Glutamatergic neuron (in vitro differentiated cells): ENCODE measurements around the gene XKRX. TPM values are rescaled to one million over a fixed set of nuclear protein-coding genes. Genes with fewer than 3 reads are reported as not detected.

Source experiments
- DNase-seq: peaks from one replicate; pipeline ENCODE4 v3.0.0; 2022
- H3K27ac Mint-ChIP-seq: one replicate; pipeline ENCODE4 v1.8.0; 2020; ENCODE audit warnings: mild to moderate bottlenecking, mixed read lengths, inconsistent platforms; ENCODE audit not compliant: unreplicated experiment
- H3K27me3 Mint-ChIP-seq: one replicate; pipeline ENCODE4 v1.8.0; 2020; ENCODE audit warnings: mild to moderate bottlenecking, moderate library complexity, mixed read lengths, inconsistent platforms; ENCODE audit not compliant: unreplicated experiment
- H3K36me3 Mint-ChIP-seq: one replicate; pipeline ENCODE4 v1.8.0; 2020; ENCODE audit warnings: mild to moderate bottlenecking, mixed read lengths, inconsistent platforms; ENCODE audit not compliant: unreplicated experiment
- H3K4me1 Mint-ChIP-seq: one replicate; pipeline ENCODE4 v1.8.0; 2020; ENCODE audit warnings: mild to moderate bottlenecking, low read depth, mixed read lengths, inconsistent platforms; ENCODE audit not compliant: unreplicated experiment
- H3K4me3 Mint-ChIP-seq: one replicate; pipeline ENCODE4 v1.8.0; 2020; ENCODE audit warnings: mild to moderate bottlenecking, mixed read lengths, inconsistent platforms; ENCODE audit not compliant: unreplicated experiment
- H3K9me3 Mint-ChIP-seq: one replicate; pipeline ENCODE4 v1.8.0; 2020; ENCODE audit warnings: mild to moderate bottlenecking, moderate library complexity, mixed read lengths, inconsistent platforms; ENCODE audit not compliant: unreplicated experiment
- total RNA-seq: library from RNA; stranded (reverse); fragmentation: NEBNext Ultra II Directional; extraction: Animal tissue kit (Norgen Biotek cat#: 25700); gene quantifications from one replicate; pipeline ENCODE4 v1.2.1, GENCODE V29; 2021; ENCODE audit not compliant: unreplicated experiment
- TF ChIP-seq, protein P1 (sequence below): fragments of 200-600 bp; sonication (generic); IDR thresholded peaks from one replicate; pipeline ENCODE4 v1.5.0; 2021; ENCODE audit not compliant: partially characterized antibody, unreplicated experiment

XKRX gene
- total RNA-seq, 1 donor from 2014 or later = not detected

DNA sequence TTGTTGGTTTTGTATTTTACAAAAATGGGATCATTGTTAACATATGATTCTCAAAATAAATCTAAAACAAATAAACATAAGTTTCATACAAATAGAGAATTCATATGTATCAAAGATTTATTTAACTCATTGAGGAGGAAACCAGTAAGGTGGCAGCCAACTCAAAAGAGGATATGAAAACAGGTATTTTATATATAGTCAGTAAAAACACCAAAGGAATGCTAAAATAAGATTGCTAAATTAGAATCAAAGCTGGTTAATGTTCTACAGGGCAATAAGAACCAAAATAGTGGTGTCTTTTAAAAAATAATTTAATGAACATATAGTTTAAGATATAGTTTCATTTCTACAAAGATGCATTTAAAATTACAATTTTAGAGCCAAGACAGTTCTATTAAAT is 23.1 kb downstream of the XKRX start:
- Mint-ChIP-seq H3K4me1 (no peaks in the 10 kb centered on the region), H3K9me3 (no peaks in the 10 kb centered on the region), H3K27me3 (peaks cover 3% of the 10 kb centered on the region), H3K36me3 (no peaks in the 10 kb centered on the region), H3K27ac (no peak overlapping the region), H3K4me3 (no peak overlapping the region)
- TF ChIP-seq, protein P1, sequence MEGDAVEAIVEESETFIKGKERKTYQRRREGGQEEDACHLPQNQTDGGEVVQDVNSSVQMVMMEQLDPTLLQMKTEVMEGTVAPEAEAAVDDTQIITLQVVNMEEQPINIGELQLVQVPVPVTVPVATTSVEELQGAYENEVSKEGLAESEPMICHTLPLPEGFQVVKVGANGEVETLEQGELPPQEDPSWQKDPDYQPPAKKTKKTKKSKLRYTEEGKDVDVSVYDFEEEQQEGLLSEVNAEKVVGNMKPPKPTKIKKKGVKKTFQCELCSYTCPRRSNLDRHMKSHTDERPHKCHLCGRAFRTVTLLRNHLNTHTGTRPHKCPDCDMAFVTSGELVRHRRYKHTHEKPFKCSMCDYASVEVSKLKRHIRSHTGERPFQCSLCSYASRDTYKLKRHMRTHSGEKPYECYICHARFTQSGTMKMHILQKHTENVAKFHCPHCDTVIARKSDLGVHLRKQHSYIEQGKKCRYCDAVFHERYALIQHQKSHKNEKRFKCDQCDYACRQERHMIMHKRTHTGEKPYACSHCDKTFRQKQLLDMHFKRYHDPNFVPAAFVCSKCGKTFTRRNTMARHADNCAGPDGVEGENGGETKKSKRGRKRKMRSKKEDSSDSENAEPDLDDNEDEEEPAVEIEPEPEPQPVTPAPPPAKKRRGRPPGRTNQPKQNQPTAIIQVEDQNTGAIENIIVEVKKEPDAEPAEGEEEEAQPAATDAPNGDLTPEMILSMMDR = no peak
- DNase-seq = no peak

GRCh38 chrX:100904433-100904832 is 24.3 kb downstream of the XKRX start:
- Mint-ChIP-seq H3K27ac (no peak overlapping the region), H3K9me3 (no peaks in the 10 kb centered on the region), H3K27me3 (peaks cover 3% of the 10 kb centered on the region), H3K4me3 (no peak overlapping the region), H3K4me1 (no peaks in the 10 kb centered on the region), H3K36me3 (no peaks in the 10 kb centered on the region)
- DNase-seq = no peak
- TF ChIP-seq, protein P1 = no peak

DNA sequence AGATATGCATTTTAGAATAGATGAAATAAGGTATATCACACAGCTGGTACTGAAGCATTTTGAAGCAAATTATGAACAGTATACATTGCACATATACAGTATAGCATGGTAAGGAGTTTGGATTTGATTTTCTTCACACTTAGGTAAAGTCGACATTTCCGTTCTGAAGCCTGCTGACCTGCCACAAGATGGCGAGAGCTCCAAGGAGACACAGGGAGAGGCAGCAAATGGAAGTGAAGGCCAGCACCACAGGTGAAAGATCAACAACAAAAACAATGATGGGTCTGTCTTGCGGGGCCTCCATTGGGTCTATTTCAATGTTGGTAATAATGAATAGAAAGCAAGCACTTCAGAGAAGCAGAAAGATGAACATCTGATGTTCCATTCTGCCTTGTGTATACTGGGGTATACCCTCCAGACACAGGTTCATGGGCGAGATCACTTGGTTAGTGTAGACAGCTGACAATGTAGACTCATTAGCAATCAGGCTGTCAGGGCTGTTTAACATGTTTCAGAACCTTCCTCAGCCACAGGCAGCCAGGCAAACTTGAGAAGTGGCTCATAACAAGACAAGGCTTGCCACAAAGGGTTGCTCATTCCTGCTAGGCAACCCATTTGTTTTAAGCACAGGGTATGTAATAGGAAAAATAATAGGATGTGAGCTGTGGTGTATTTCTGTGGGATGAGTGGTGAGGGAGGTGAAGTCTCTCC is 33.2 kb downstream of the XKRX start:
- H3K36me3 Mint-ChIP-seq = no peaks in the 10 kb centered on the region
- no peak overlapping the region for H3K27ac Mint-ChIP-seq
- no peak overlapping the region for H3K4me3 Mint-ChIP-seq
- TF ChIP-seq, protein P1 = no peak
- peak; percentile 15 for DNase-seq
- peaks cover 1% of the 10 kb centered on the region for H3K9me3 Mint-ChIP-seq
- no peaks in the 10 kb centered on the region for H3K4me1 Mint-ChIP-seq
- H3K27me3 Mint-ChIP-seq = no peaks in the 10 kb centered on the region

- Mint-ChIP-seq H3K27ac (no peak overlapping the region), H3K4me3 (no peak overlapping the region), H3K9me3 (no peaks in the 10 kb centered on the region), H3K4me1 (no peaks in the 10 kb centered on the region), H3K36me3 (no peaks in the 10 kb centered on the region), H3K27me3 (no peaks in the 10 kb centered on the region)
- TF ChIP-seq, protein P1 = no peak
- no peak for DNase-seq
Observed at GRCh38 chrX:100883654-100884053, 45.1 kb downstream of the XKRX start.

GRCh38 chrX:100880368-100880767 is 48.3 kb downstream of the XKRX start:
- H3K4me3 Mint-ChIP-seq = no peak overlapping the region
- no peaks in the 10 kb centered on the region for H3K9me3 Mint-ChIP-seq
- no peaks in the 10 kb centered on the region for H3K4me1 Mint-ChIP-seq
- TF ChIP-seq, protein P1 = no peak
- H3K36me3 Mint-ChIP-seq = no peaks in the 10 kb centered on the region
- H3K27ac Mint-ChIP-seq = no peak overlapping the region
- H3K27me3 Mint-ChIP-seq = no peaks in the 10 kb centered on the region
- DNase-seq = no peak
